GM19395 (cell line): ENCODE data around the gene PTPRM.

ENCODE experiments used
- ATAC-seq: cut with Tn5 transposase; IDR thresholded peaks from one replicate; pipeline ENCODE4 v1.9.1; 2021; ENCODE audit warnings: mild to moderate bottlenecking, moderate library complexity; ENCODE audit not compliant: unreplicated experiment

Gene PTPRM

DNA sequence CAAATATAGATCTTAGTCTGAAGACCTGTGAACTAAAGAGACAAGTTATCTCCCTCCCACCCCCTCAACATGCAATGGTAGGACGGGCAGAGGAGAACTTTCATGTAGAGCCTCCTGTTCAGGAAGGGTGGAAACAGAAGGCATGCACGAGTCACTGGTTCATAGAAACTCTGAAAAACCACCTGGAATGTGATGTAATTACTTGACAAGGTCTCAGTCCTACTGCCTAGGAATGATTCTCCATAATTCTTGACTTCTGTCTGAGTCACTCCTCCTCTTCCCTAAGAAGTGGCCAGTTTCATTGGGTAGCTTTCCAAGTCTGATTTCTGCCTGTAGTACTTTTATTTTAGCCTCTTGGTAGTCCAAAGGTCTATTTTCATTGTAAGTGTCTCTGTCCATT, 277.3 kb downstream of the PTPRM start:
- no peak for ATAC-seq

DNA sequence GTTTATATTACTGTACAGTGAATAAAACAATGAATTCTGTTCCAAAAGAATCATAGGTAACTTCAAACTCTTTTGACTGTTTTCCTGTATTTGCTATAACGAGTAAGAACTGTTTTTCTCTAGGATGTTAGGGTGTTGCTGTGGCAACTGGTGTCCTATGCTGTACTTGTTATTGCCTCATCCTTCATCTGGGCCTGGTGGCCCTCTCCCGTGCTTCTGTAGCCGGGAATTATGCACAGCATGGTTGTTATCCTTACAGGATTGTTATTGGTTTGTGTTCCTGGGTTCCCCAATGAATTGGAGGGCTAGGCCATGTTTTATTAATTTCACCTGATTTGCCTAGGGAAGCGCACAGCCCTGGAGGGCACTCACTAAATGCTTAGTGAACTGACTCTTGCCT, 279.2 kb downstream of the PTPRM start:
- no peak for ATAC-seq

DNA sequence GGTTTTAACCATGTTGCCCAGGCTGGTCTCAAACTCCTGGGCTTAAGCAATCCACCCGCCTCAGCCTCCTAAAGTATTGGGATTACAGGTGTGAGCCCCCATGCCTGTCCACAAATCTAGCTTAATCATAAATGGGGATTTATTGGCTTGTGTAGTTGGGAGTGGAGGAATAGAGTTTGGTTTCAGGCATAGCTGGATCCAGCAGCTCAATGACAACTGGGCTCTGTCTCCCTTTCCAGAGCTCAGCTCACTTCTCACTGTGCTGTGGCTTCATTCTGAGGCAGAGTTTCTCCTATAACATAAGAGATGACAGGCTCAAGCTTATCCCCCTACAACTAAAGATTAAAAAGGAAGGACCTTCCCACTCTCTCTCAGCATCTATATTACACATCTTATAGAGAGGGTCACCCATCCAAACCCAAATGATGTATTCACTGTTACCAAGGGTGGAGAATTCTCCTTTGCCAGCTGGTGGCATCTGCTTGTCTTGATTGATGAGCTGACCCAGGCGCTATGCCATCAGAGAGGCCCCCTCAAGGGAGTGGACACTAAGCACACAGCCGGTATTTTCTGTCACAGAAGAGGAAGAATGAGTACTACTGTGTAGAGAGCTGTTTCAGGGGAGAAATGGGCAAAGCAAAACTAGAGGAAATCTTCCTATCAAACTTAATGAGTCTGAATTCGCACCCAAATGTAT, 280.4 kb downstream of the PTPRM start:
- ATAC-seq: no peak

DNA sequence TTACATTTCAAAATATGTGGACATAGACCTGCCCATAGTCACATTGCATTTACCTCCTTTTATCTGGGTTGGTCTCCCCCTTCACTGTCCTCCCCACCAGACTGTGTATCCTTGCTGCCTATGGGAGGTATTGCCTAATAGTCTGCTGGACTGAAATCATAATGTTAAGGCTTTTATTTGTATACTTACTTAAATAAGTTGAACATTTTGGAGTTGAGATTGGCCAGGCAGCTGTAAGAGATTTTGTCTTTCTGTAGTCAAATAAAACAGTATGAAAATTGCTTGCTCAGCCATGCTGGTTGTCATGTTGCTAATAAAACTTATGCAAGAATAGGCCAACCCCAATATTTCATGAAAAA, 280.9 kb downstream of the PTPRM start:
- ATAC-seq: no peak

DNA sequence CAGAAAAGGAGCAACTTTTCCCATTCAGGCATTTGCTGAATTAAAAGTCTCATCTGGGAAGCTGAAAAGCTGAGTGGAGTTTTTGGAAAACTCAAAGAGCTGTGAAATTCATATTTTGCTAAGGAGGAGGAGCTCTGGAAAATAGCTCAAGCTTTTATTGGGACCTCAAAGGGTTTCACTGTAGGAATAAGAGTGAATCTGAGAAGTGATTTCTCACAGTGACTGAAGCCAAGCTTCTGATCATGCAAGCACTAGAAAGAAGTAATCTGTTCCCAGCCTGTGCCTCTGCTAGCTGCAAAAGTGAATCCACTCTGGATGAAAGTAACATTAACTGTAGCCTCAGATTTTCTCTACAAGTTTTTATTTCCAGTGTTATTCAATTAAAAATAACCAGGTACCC, 283.3 kb downstream of the PTPRM start:
- no peak for ATAC-seq

DNA sequence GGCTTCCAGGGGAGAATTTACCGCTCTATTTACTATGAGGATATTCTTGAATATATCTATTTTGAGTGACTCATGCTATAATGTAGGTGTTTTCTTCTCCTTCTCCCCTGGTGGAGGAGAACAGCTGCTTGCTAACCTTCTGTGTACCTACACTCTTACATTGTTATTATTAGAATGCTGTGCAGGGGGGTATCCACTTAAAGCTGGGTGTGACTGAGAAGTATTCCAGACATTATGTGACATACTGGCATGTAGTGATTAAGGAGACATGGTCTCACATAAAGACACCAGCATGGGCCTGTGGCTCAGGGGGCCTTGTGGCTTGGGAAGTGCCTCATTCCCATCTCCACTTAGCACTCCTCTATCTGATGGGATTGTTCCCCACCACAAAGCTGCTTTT, 287.9 kb downstream of the PTPRM start:
- ATAC-seq: no peak

DNA sequence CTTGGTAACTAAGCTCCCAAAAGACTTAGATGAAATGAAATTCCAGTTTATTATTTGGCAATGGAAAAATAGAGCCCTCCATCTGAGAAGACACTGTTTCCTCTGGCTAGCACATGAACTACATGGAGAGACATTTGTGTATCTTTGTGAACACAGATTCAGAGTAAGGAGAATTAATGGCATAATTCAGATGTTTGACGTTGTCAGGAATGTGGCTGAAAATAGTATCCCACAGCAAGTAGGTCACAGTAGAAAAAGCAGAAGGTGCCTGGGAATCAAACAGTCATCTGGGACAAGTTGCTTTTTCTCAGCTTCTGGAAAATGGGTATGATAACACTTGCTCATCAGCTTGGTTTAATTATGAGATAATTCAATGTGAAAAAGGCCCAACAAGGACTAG, 288.6 kb downstream of the PTPRM start:
- no peak for ATAC-seq

DNA sequence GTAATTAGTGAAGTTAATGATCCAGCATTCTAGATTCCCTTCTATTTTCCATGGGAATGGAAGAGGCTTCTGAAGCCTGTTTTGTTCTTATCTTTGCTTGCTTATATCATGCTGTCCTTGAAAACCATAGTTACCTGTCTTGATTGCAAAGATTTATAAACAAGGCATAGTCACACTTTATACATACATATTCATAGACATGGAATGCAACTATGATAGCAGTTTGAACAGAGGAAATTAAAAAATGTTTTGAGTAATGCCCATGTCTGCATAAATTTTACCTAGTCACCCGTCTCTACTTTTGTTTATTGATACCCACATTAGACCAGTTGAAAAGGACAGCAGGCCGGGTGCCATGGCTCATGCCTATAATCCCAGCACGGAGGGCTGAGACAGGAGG, 289.0 kb downstream of the PTPRM start:
- ATAC-seq: no peak

DNA sequence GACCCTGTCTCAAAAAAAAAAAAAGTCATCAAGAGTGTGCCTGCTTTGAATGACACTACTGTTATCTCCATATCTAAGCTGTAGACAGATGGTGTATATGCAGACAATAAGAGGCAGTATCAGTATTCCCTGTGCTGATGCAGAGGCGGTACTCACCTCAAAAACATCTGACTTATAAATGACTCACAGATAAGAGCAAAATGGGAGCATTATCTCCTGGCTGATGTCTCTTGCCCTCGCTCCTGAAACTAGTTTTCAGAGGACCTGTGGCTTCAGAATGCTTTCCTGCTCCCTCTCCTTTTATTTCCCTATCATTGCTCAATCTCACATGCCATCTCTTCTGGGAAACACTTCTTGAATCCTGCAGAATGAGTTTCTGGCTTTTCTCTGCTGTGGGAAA, 289.6 kb downstream of the PTPRM start:
- ATAC-seq: no peak

DNA sequence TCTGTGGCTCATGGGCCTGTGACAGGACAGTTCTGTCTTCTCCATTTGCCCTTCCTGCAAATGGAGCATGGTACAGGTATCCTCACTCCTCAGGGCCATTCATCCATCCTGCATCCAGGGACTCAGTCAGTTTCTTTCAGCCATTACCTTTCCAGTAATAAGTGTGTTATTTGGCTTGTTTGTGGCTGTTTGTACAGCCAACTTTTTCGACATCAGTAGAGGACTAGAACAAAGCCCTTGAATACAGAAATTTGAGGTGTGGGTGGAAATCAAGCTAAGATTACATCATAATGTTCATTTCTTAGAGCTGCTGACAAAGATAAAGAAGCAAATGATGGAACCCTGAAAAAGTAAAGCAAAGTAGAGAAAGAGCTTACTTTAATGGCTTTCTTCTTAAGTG, 290.4 kb downstream of the PTPRM start:
- ATAC-seq: no peak

DNA sequence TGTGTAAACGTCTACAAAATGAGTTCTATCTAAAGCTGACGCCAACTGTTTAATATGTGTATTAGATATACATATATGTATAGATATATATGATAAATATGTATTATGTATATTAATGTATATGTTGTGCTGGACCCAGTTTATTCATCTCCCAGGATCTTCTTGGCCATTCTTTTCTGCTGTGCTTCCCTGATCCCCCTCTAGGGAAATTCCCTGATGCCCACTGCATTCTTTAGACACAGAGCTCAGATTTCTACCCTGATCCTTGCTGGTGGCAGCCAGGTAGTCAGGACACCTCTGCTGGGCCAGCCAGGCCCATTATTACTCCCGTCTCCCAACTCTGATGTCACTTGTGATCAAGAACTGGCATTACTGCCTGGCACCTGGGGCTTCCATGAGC, 292.0 kb downstream of the PTPRM start:
- no peak for ATAC-seq

DNA sequence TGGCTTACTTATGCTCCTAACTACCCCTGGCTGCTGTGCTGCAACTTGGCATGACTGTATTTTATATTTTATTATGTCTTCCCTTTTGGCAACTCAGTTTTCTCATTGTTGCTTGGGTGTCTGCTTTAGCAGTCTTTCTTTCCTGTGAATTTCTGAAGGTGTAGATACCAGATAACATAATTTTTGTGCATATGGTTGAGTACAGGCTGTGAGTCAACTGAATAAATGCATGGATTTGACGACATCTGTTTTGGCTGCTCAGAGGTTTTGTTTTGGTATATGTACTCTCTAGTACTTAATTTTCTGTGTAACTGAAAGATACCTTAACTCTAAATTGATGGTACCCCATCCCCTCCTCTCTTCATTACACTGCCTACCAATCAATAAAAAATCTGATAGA, 303.1 kb downstream of the PTPRM start:
- ATAC-seq: no peak

DNA sequence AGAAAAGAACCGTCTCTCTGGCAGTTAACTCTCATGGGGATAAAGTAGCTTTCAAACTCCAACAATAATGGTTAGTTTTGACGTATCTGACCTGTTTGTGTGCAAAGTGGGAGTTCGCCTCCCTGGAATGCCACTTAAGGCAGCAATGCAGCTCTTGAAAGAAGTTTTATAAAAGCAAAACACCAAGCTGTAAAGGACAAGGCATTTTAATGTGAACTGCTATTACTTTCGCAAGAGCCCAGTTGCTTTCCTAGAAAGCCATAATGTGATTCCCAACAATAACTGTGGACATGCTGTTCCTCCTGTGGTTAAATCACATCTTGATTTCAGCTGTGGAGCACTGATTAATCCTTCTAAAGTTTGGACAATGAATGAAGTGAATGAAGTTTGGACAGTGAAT, 303.7 kb downstream of the PTPRM start:
- ATAC-seq: no peak

DNA sequence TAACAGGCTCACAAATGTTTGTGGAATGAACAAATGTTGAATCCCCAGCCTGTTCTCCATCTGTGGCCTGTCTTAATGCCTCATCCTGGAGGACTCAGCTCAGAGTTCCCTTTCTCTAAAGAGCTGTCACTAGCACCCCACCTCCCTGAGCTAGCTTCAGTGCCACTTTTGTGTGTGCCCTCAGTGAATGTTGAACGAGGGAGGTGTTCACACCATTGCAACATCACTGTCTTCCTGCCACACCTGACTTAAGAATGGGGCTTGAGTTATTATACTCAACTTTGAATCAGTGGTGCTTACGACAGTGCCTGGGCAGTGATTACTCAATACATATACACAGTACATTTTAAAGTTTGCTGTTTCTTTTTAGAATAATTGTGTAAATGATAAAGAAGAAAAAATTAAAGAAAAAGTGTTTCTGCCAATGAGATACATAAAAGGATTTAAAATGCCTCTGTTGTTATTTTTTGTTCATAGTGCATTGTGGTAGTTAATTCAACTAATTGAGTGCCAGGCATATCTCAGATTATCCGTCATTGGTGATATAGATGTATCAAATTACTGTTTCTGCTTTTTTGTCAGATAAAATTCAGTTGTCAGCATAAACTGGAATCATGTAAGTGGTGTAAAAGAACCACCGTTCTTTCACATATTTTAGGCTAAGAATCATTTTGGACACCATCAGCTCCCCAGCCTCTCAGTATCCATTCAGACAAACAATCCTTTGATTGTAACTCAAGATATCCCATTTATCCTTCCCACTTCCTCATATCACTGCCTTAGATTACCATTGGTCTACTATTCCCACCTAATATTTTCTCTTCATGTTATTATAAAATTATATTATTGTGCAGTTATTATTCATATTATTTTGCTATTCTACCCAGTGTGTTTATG, 304.7 kb downstream of the PTPRM start:
- ATAC-seq: no peak

DNA sequence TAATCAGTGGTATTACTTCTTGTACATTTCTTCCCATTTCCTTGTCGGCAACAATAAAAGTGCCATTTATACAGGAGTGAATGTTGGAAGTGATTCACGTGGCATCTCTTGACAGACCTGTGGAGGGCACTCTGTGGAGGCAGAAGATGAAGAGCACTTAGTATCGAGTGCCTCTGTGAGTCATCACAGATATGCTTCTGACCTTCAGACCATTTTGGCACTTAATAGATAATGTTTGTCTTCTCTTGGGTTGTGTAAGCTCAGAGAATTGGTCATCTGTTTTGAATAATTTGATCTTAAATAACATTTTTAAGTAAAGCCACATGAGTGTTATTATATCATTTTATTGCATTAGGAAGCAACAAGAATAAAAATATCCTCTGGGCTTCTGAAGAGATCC, 305.5 kb downstream of the PTPRM start:
- no peak for ATAC-seq

DNA sequence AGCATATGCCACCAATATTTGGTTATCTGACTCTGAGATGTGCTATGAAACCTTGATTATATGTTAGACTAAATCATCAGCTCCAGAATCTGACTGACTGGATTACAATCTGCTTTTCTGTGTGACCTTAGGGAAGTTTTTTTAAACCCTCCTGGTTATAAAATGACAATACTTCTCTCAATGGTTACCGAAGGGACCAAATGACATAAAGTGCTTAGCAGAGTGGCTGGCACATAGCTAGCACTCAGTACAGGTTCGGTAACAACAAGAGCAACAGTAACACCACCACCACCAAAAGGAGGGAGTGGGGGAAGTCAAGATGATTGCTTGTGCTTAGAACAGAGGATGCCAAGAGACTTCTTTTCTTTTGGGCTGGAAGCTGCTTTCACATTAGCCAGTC, 306.2 kb downstream of the PTPRM start:
- no peak for ATAC-seq

DNA sequence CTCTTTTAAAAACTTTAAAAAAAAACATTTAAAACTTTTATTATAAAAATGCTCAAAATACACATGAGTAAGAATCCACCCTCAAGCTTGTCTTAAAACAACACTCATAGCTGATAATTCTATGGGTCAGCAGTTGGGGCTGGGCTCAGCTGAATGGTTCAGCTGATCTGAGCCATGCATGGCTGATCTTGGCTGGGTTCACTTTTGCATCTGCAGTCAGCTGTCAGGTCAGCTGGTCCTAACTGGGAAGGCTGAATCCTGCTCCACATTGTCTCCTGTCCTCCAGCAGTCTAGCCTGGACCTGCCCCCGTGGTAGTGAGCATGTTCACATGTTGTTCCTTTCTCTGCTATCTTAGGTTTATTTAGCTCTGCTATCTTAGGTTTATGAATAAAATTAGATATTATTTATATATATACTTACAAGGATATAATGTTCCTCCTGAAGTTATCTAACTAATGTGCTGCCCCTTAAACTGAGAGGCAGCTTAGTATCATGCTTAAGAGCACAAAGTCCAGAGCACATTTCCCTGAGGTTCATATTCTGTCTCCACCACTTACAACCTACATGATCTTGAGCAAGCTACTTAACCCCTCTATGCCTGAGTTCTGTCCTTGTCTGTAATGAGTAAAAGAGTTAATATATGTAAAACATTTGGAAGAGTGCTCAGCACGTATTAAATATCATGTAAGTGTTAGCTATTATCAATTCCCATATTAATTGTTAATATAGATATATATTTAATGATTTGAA, 309.4 kb downstream of the PTPRM start:
- no peak for ATAC-seq

DNA sequence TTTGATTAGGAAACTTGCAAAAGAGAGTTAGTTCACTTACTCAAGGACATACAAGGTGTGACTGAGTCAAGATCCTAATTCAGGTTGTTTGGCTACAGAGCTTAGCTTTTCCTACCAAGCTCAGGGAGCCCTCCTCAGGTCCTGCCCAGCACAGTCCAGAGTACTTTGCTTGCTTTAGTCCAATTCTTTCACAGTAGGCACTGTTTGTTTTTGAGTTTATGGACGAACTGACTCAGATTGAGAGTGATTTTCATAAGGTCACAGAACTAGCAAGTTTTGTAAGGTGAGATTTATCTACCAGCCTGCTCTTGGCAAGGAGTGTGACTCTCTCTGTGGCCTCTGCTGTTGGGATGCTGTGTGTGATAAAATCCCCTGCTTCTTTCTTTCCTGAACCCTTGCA, 310.5 kb downstream of the PTPRM start:
- no peak for ATAC-seq

DNA sequence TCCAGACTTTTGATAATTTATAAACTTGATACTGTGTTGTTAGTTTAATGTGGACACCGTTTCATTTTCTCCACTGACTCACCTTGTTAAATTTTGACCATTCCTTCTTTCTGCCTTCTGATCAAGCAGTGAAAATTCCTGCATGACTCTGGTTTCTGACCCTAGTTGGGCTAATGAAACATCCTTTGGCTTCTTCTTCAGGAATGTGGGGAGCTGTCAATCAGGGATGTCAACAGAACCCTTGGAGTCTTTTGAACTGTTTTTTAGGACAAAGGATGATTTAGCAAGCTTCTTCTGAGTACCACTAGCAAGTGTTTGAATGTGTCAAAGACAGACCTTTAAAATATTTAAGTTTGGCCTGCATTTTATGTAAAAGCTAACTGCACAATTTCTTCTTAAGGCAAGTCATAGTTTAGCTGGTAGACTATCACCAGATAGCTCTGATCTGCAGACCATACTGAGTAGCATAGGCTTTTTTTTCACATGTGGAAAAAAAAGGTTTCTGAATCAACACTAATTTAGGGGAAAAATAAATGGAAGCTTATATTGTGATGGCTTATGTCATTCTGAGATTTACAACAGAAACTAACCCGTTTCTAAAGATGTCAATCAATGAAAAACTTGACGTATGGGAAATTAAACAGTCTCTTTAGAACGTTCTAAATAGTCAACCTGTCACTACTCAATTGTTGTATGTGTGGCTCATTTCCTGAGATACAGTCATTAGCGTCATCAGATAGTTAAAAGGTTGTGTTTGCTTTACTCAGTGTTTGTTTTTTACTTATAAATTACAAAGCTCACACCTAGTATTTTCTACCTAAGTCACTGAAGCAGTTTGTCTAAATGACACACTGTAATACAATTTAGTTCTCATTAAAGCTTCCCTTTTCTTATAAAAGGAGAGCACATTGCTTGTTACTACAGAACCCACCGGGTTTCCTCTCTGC, 311.4 kb downstream of the PTPRM start:
- ATAC-seq: no peak

DNA sequence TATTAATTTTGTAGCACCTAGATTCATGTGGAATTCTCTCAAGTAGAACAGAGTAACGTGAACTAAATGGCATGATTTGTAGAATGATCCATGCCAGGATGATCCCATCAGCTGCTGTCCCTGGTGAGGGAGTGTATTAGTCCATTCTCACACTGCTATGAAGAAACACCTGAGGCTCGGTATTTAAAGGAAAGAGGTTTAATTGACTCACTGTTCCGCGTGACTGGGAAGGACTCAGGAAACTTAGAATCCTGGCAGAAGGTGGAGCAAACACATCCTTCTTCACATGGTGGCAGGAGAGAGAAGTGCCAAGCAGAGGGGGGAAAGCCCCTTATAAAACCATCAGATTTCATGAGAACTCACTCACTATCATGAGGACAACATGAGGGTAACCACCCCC, 312.6 kb downstream of the PTPRM start:
- no peak for ATAC-seq

DNA sequence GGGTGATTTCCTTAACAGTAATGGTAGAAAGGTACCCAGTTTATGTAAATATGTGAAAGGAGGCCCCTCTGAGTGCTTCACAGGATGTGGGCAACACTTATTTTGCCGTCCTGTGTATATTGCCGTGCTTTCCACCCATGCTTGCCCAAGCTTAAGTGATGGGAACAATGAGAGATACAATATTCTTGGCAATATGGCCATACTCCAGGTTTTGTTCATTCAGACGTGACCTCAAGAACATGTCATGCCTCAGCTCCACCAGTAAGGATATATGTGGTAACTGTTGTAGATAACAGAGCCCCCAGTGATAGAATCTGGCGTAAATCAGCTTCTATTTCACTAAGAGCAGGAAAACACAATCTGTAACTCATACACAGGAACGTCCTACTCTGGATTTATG, 318.7 kb downstream of the PTPRM start:
- ATAC-seq: no peak
